Peyer's patch (tissue), 4 donors: ENCODE results near the gene VGLL3. TPM values are rescaled to one million over a fixed set of nuclear protein-coding genes. Genes with fewer than 3 reads are reported as not detected.

Experiments
- DNase-seq, 3 donors: peaks; one replicate each; pipeline ENCODE4 v3.0.0-alpha.2; 2017 to 2019
- H3K27ac ChIP-seq, 4 donors: fragments of 200-600 bp; sonication (generic); one replicate each; pipeline ENCODE4 v1.5.1; 2016 to 2019
- H3K27me3 ChIP-seq, 2 donors: fragments of 200-600 bp; sonication (generic); one replicate each; pipeline ENCODE4 v1.5.1; 2019
- H3K36me3 ChIP-seq, 3 donors: fragments of 200-600 bp; sonication (generic); one replicate each; pipeline ENCODE4 v1.5.1; 2016 to 2019
- H3K4me1 ChIP-seq, 4 donors: fragments of 200-600 bp; sonication (generic); one replicate each; pipeline ENCODE4 v1.5.1; 2016 to 2019
- H3K4me3 ChIP-seq, 4 donors: fragments of 200-600 bp; sonication (generic); 1 replicate in 3 of 4; 2 replicates in 1 of 4; pipeline ENCODE4 v1.5.1; 2016 to 2019; ENCODE audit warnings: mild to moderate bottlenecking in 1 of 4
- H3K9me3 ChIP-seq, 4 donors: fragments of 200-600 bp; sonication (generic); one replicate each; pipeline ENCODE4 v1.5.1; 2016 to 2019; ENCODE audit warnings: mild to moderate bottlenecking in 1 of 4
- POLR2A ChIP-seq, 2 donors: fragments of 450-650 bp; IDR thresholded peaks; one replicate each; pipeline ENCODE4 v1.5.1; 2017; ENCODE audit warnings: antibody characterized with exemption in 2 of 2, mild to moderate bottlenecking in 2 of 2, moderate library complexity in 2 of 2
- total RNA-seq, 4 donors: library from RNA; depleted of rRNA; stranded (reverse); fragments of >200 nt; gene quantifications; one replicate each; pipeline ENCODE4 v1.1.0, GENCODE V29; 2016
- TF ChIP-seq, protein P1 (sequence below), 6 experiments: fragments of 450-650 bp in 4 of 6; fragments of 200-600 bp in 2 of 6; sonication (generic) in 1 of 6; IDR thresholded peaks; one replicate each; pipeline ENCODE4 v1.5.1; 2017 to 2019; ENCODE audit warnings: antibody characterized with exemption in 6 of 6, mild to moderate bottlenecking in 3 of 6, moderate library complexity in 1 of 6

Gene VGLL3
- total RNA-seq, 4 donors from 2014 or later, result 1.1 to 9.2 (median 4.6) TPM

DNA sequence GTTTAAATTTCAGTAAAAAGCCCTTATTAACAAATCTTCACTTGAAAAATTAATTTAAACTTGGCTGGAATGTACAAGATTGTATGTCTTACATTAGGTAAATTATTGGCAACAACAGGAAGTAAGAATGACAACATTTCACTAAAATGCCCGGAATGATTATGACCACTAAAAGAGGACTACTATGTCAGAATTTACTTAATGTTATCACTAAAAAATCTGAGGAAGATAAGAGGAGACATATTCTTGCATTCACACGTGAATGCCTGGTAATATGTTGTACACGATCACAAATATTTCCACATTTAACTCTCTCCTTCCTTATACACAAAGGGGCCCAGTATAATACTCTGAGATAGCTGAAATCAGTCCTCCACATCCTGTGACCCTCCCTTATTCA is 29.7 kb downstream of the VGLL3 start:
- H3K27ac ChIP-seq, result no peak overlapping the region
- no peak overlapping the region for H3K4me3 ChIP-seq
- no peaks in the 10 kb centered on the region for H3K27me3 ChIP-seq
- no peaks in the 10 kb centered on the region for H3K36me3 ChIP-seq
- no peak for DNase-seq
- TF ChIP-seq POLR2A (IDR thresholded peaks at IDR 0.05), result no peak
- TF ChIP-seq, protein P1, sequence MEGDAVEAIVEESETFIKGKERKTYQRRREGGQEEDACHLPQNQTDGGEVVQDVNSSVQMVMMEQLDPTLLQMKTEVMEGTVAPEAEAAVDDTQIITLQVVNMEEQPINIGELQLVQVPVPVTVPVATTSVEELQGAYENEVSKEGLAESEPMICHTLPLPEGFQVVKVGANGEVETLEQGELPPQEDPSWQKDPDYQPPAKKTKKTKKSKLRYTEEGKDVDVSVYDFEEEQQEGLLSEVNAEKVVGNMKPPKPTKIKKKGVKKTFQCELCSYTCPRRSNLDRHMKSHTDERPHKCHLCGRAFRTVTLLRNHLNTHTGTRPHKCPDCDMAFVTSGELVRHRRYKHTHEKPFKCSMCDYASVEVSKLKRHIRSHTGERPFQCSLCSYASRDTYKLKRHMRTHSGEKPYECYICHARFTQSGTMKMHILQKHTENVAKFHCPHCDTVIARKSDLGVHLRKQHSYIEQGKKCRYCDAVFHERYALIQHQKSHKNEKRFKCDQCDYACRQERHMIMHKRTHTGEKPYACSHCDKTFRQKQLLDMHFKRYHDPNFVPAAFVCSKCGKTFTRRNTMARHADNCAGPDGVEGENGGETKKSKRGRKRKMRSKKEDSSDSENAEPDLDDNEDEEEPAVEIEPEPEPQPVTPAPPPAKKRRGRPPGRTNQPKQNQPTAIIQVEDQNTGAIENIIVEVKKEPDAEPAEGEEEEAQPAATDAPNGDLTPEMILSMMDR (IDR thresholded peaks at IDR 0.05), result no peak
- no peaks in the 10 kb centered on the region for H3K4me1 ChIP-seq
- no peaks in the 10 kb centered on the region for H3K9me3 ChIP-seq

DNA sequence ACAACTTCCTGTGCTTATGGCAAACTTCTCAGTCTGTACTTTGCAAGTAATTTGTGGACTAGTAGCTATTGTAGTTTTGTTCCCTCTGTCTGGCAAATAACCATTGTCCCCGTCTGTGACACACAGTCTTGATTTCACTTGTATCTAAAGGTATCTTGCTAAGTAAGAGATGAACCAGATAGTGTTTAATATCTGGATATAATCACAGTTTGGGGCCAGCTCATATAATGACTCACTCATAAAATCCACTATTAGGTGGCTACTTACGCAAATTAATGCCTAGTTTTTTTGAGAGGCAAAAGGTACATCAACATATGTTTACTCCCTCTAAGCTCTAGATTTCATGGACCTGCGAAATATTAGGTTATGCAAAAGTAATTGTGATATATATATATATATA is 30.4 kb downstream of the VGLL3 start:
- TF ChIP-seq, protein P1 (IDR thresholded peaks at IDR 0.05), result no peak
- TF ChIP-seq POLR2A (IDR thresholded peaks at IDR 0.05), result no peak
- Histone ChIP-seq H3K27me3 (no peaks in the 10 kb centered on the region), H3K36me3 (no peaks in the 10 kb centered on the region), H3K27ac (no peak overlapping the region), H3K9me3 (no peaks in the 10 kb centered on the region), H3K4me3 (no peak overlapping the region), H3K4me1 (no peaks in the 10 kb centered on the region)
- no peak for DNase-seq

DNA sequence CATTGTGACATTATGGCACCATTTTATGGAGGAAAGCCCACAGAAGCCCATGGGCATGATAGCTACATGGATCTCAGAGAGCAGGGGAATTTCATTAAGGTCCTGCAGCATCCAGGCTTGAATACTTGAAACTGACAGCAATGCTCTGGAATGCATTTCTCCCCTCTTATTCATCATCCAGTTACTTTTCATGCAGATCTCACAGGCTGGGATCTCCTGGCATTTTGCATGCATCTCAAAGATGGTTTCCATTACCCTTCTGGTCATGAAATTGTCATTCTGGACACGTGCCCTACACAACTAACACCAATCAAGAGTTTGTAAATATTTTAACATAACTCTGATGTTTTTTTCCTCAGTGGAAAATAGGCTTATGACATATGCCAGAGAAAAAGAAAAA is 32.4 kb downstream of the VGLL3 start:
- H3K27ac ChIP-seq, result no peak overlapping the region
- no peaks in the 10 kb centered on the region for H3K4me1 ChIP-seq
- TF ChIP-seq, protein P1 (IDR thresholded peaks at IDR 0.05), result no peak
- TF ChIP-seq POLR2A (IDR thresholded peaks at IDR 0.05), result no peak
- no peaks in the 10 kb centered on the region for H3K27me3 ChIP-seq
- H3K9me3 ChIP-seq, result no peaks in the 10 kb centered on the region
- no peaks in the 10 kb centered on the region for H3K36me3 ChIP-seq
- no peak for DNase-seq
- no peak overlapping the region for H3K4me3 ChIP-seq

DNA sequence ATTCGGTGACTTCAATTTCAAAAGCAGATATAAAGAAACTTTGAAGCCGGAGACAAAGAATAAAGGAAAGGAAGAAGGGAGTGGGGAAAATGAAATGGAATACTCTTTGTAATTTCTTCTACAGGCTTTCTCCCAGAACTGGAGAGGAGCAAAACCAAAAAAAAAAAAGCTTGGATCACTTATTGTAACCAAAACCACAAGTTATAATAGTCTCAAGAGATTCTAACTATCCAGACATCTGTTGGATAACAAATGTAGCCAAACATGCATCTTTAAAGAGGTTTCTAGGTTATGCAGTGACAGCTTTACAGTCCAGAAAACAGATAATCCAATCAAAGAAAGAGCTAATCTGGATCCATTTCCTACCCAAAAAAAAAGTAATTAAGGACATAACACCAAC is 36.2 kb downstream of the VGLL3 start:
- no peaks in the 10 kb centered on the region for H3K9me3 ChIP-seq
- no peak for DNase-seq
- H3K27ac ChIP-seq, result no peak overlapping the region
- H3K4me3 ChIP-seq, result no peak overlapping the region
- TF ChIP-seq, protein P1 (IDR thresholded peaks at IDR 0.05), result no peak
- no peak for TF ChIP-seq POLR2A (IDR thresholded peaks at IDR 0.05)
- no peaks in the 10 kb centered on the region for H3K4me1 ChIP-seq
- H3K36me3 ChIP-seq, result no peaks in the 10 kb centered on the region
- H3K27me3 ChIP-seq, result no peaks in the 10 kb centered on the region

DNA sequence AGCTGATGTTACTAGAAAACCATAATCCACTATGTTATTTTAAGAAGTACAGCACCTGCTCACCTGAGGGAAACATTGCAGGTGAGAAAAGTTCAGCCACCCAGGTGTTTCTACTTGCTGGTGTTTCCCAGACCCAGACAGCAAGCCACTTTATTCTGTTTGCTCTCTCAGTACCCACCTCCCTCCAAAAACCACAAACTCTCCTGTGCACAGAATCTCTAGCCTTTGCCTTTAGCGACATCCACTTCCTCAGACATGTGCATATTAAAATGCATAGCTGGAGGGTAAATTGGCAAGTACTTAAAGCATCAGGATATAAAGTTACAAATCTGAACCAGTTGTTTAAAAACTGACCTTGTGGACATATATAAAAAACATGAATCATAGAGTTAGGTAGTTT is 36.7 kb downstream of the VGLL3 start:
- DNase-seq, result no peak
- Histone ChIP-seq H3K27me3 (no peaks in the 10 kb centered on the region), H3K4me1 (no peaks in the 10 kb centered on the region), H3K9me3 (no peaks in the 10 kb centered on the region), H3K27ac (no peak overlapping the region), H3K4me3 (no peak overlapping the region), H3K36me3 (no peaks in the 10 kb centered on the region)
- TF ChIP-seq, protein P1 (IDR thresholded peaks at IDR 0.05), result no peak
- no peak for TF ChIP-seq POLR2A (IDR thresholded peaks at IDR 0.05)

DNA sequence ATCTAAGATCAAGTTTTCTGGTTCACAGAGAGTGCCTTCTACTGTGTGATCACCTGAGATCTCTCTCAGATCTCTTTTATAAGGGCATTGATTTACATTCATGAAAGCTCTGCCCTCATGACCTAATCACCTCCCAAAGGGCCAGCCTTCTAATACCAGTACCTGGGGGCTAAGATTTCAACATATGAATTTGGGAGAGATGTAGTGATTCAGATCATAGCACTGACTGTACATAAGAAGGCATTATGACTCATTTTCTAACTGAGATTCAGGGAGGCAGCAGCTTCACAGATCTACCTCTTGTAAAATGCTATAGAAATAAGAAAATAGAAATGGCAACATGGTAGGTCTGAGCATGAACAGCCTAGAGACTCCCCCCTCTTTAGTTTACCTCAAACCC is 39.6 kb downstream of the VGLL3 start:
- Histone ChIP-seq H3K27ac (no peak overlapping the region), H3K4me1 (no peaks in the 10 kb centered on the region), H3K9me3 (no peaks in the 10 kb centered on the region), H3K27me3 (no peaks in the 10 kb centered on the region), H3K4me3 (no peak overlapping the region), H3K36me3 (no peaks in the 10 kb centered on the region)
- no peak for DNase-seq
- no peak for TF ChIP-seq POLR2A (IDR thresholded peaks at IDR 0.05)
- TF ChIP-seq, protein P1 (IDR thresholded peaks at IDR 0.05), result no peak
